Fibroblast of gingiva (primary cell): ENCODE results near the gene DYNC2LI1.

Source experiments
- DNase-seq: peaks from one replicate; pipeline ENCODE4 v3.0.0-alpha.2; 2011; ENCODE audit warnings: low read depth

The DYNC2LI1 gene

DNA sequence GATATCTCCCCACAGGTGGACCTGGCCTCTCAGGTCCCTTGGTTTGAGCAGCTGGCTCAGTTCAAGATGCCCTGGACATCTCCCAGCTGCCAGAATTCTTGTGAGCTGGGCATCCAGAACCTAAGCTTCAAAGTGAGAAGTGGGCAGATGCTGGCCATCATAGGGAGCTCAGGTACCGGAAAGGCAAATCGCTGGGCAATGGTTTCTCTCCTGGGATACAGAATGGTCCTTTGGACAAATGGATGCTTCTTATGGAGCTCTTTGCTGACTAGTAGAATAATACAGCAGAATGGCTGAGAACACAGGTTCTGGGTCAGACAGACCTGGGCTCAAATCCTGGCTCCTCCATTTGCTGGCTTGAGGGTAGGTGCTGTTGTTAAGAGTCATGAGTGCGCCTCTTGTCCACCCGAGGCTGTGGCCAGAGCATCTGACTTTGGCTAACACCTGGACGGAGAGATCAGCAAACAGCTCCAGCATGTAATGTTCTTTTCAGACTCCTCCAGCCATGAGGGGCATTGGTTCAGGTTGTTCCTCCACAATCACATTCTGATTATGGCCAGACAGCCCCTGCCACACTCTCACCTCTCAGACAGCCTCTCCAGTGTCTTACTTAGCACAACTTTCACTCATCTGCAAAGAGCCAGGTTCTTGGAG is 72.4 kb downstream of the DYNC2LI1 start:
- DNase-seq, result no peak

DNA sequence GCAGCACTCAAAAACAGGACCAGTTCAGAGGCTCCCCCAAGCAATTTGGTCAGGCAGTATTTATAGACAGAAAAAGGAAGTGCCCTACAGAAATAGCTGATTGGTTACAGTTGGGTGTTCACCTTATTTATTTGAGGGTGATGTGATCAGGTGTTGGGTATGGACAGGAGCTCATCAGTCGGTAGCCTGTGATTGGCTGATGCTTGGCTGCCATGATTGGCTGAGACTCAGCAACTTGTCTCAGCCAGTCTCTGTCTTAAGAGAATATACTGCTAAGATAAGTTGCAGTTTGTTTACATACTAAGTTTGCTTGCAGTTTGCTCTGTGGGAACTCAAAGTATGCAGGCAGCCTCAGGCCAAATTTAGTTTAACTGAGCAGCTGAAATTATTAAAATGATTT is 74.4 kb downstream of the DYNC2LI1 start:
- no peak for DNase-seq

DNA sequence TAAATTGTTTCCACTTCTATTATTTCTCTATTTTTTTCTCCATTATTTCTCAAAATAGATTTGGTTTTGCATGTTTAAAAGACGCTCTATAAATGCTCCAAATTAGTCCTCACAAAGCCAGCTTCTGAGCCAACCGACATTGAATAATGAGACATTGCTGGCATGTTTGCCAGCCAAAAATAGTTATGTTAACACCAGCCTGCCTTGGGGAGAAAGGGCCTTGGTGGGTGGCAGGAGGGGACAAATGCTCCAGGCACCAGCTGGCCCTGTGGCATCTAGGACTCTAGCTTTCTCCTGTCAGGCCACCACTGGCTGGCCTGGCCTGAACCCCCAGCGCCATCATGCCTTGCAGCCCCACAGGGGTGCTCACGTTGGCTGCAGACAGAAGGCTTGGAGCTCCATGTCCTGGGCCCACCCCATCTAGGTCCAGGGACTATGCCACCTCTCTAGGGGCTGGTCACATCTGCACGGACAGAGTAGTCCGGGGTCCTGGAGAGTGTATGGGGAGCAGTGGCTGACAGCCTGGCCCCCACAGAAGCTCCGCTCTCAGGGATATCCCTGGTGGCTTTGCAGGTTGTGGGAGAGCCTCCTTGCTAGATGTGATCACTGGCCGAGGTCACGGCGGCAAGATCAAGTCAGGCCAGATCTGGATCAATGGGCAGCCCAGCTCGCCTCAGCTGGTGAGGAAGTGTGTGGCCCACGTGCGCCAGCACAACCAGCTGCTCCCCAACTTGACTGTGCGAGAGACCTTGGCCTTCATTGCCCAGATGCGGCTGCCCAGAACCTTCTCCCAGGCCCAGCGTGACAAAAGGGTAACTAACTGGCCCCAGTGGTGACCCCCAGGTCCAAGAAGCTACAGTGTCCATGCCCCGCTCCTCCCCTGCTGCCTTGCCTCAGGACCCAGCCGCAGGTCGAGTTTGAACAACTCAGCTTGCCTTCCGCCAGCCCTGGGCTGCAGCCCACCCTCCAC is 77.5 kb downstream of the DYNC2LI1 start:
- no peak for DNase-seq

DNA sequence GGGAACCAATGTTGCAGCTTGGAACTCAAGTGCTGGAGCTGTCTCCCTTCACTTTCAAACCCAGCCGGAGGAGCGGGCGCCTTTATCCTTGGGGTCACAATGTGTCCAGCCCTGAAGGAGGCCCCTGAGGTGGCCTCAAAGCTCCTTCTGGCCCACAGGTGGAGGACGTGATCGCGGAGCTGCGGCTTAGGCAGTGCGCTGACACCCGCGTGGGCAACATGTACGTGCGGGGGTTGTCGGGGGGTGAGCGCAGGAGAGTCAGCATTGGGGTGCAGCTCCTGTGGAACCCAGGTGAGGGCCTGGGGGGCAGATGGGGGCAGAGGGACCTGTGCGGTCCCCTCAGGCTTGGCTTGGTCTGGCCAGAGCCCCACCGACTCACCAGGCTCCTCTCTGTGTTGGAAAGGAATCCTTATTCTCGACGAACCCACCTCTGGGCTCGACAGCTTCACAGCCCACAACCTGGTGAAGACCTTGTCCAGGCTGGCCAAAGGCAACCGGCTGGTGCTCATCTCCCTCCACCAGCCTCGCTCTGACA is 78.4 kb downstream of the DYNC2LI1 start:
- DNase-seq, result no peak

DNA sequence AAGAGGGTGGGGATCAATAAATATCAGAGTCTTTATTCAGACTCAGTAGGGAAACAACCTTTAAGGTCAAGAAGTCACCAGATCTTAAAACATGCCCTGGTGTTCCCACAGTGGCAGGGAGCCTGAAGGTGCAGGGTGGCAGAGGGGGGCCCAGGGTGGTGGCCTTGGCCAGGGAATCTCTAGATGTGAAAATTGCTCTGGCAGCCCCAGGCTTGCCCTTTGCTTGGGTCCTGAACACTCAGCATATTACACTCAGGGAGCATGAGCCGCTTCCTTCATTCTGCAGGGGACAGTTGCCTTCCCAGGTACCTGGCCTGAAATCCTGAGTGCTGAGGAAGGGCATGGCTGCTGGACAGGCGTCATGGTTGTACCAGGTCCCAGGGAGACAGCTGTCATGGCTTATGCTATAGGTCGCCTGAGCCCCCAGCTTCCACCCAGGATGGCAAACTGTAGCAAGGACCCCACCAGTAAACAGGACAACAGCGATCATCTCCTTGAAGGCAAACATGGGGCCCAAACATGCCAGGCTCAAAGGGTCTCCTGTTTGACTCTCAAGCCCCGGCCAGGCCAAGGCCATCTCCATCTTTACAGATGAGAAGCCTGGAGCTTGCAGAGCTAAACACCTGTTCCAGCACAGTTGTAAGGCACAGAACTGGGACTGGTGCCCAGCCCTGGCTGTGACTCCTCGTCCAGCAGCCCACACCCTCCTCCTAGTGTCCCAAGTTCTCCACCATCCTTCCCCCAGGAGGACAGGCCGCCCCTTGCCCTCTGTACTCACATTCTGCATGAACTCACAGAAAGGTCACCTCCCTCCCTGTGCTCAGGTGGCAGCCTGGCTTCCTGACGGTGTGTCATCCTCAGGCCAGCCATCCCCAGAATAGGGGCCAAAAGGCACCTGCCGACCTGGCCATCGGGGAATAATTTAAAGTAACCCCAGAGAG is 79.6 kb downstream of the DYNC2LI1 start:
- DNase-seq, result no peak

DNA sequence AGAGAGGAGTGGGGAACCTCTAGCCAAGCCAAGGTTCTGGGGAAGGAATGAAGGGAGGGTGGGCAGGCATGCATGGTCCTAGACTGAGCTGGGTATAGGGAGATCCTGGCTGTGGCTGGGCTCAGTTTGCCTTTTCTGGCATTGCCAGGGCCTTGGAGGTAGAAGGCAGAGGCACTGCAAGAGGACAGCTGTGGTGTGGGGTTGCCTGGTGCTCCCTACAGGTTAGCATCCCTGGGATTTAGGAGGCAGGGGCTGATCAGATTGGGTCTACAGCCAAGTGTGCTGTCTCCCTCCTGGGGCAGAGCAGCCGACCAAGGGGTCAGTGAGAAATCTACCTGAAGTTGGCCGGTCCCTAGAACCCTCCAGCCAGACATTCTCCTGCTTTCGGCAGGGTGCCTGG is 80.8 kb downstream of the DYNC2LI1 start:
- no peak for DNase-seq

DNA sequence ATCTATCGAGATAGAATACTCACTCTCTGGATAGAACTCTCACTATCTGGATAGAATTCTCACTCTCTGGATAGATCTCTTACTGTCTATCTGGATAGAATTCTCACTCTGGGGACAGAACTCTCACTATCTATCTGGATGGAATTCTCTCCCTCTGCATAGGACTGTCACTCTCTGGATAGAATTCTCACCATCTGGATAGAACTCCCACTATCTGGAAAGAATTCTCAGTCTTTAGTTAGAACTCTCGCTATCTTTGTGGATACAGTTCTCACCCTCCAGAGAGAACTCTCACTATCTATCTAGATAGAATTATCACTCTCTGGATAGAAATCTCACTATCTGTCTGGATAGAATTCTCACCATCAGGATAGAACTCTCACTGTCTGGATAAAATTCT is 81.5 kb downstream of the DYNC2LI1 start:
- no peak for DNase-seq
